SW480 (cell line): Measurements from ENCODE around the gene ADGRG3.
"Not testable (repeated sequence)": the region's sequence is repeated elsewhere in the genome, so short reads cannot be mapped to it uniquely, and the experiment has no call there.

Experiments
- DNase-seq: peaks from one replicate; pipeline ENCODE4 v3.0.0-alpha.2; 2016; ENCODE audit warnings: low spot score

The ADGRG3 gene

DNA sequence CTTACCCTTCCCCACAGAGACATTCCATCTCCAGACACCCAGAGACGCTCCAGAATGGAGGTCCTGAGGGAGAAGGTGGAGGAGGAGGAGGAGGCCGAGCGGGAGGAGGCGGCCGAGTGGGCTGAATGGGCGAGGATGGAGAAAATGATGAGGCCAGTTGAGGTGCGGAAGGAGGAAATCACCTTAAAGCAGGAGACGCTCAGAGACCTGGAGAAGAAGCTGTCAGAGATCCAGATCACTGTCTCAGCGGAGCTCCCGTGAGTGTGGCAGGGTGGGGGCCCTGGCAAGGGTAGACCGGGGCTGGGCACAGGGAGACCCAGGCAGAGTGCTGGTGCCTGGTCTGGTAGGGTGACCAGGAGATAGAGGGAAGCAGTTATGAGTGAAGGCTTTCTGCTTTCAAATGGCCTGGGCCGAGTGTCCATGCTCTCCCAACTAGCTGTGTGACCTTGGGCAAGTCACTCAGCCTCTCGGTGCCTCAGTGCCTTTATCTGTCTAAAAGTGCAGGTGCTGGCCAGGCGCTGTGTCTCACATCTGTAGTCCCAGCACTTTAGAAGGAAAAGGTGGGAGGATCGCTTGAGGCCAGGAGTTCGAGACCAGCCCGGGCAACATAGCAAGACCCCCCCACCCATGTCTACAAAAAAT, 29.9 kb downstream of the ADGRG3 start:
- DNase-seq: no peak

DNA sequence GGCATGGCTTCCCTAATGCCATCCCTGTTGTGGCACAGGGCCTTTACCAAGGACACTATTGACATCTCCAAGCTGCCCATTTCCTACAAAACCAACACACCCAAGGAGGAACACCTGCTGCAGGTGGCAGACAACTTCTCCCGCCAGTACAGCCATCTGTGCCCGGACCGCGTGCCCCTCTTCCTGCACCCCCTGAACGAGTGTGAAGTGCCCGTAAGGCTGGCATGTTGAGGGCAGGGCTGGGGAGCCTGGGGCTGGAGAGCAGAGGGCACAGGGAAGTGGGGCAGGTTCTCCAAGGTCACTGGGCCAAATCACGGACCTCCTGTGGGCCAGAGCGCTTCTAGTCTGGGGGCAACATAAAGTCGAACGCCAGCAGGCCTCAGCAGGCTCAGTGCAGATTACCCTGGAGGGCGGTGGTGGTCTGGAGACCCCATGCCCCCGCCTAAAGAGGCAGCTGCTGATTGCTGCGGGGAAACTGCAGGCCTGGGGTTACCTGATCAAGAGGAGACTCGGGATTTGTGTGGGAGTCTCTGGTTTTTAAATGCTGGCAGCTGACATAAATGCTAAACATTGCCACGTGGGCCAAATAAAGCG, 30.8 kb downstream of the ADGRG3 start:
- DNase-seq: no peak

DNA sequence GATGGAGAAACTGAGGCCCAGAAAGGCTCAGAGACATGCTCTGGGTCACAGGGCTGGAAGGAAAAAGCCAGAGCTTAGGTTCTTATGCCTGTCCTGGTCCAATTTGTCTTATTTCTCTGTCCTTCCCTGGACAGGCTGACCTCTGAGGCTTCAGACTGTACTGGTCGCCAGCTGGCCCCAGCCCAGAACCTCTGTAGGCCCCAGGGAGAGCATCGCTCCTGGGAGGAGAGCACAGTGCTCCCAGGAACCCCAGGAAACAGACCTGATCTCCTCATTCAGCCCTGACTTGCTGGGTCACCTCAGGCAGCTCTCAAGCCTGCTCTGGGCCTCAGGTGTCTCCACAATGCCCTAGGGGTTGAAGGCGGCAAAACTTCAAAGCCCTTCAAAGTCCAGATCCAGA, 31.4 kb downstream of the ADGRG3 start:
- no peak for DNase-seq

DNA sequence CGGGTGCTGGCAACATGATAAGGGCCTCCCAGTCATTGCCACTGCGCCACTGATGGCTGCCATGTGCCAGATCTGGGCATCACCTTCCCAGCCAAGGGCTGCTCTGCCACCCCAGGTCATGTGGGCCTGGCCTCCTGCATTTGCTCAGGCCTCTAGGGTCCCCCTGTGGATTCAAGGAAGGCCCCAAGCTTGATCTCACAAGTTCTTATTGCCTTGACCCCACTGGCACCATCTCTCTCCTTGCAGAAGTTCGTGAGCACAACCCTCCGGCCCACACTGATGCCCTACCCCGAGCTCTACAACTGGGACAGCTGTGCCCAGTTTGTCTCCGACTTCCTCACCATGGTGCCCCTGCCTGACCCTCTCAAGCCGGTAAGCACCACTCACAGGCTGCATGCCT, 31.8 kb downstream of the ADGRG3 start:
- DNase-seq: no peak

DNA sequence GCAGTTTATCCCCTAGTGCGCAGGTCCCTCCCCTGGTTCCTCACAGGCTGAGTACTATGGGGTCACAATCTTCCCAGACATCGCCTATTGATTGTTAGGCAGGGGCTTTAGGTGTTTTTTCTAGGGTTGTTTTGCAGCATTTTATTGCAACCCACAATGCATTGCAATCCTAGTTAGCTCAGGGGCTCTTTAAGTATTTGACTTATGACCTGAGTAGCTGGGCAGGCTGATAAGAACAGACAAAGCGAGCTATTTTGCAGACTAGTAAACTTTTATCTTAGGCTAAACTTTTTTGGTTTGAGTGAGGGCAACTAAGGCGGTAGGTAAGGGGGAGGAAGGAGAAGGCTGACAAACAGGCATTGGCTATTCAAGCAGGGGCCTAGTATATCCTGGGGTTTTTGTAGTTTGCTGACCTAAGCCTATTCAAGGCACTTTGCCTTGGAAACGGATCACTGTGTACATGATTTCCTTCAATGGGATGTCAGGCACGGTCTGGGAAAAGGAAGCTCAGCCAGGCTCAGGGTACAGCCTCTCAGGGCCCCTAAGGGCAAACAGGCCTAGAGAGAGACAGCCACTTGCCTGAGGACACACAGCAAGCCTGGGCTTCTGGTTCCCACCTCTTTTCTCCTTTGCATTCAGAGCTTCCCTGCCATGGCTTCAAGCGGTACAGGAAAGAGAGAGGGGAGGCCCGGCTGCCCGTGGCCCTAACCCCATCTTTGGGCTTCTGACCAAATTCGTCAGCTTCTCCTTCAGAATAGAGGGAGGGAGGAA, 32.9 kb downstream of the ADGRG3 start:
- DNase-seq: no peak

DNA sequence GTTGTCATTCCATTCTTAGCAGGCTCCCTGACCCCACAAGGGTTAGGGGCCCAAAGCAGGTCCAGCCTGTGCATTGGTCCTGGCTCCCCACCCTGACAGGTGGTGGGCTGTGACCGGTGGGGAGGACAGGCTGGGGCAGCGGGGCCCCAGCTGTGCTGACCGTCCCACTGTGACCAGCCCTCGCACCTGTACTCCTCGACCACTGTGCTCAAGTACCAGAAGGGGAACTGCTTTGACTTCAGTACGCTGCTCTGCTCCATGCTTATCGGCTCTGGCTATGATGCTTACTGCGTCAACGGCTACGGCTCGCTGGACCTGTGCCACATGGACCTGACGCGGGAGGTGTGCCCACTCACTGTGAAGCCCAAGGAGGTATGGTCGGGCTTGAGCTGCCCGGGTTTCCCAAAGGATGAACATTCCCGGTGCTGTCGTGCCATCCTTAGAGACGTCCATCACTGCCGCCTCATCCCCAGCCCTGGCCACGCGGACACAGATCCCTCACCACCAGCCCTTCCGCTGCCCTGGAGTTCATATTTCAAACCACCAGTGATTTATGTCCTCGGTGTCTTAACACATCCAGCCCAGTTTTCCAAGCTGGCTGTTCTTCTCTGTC, 33.8 kb downstream of the ADGRG3 start:
- no peak for DNase-seq

DNA sequence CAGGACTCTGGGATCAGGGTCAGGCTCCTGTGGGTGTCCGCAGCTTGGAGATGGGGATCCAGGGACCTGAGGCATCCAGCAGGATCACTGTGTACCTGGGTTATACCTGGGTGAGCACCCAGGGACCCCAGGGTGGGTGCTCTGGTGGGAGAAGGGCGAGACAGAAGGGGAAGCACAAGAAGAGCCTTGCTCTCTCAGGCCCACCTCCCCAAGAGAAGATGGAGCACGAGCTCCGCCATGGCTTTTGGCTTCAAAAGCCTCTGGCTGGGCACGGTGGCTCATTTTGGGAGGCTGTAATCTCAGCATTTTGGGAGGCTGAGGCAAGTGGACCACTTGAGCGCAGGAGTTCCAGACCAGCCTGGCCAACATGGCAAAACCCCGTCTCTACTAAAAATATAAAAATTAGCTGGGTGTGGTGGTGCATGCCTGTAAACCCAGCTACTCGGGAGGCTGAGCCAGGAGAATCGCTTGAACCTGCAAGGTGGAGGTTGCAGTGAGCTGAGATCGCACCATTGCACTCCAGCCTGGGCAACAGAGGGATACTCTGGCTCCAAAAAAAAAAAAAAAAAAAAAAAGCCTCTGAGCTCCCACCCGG, 35.4 kb downstream of the ADGRG3 start:
- no peak for DNase-seq

DNA sequence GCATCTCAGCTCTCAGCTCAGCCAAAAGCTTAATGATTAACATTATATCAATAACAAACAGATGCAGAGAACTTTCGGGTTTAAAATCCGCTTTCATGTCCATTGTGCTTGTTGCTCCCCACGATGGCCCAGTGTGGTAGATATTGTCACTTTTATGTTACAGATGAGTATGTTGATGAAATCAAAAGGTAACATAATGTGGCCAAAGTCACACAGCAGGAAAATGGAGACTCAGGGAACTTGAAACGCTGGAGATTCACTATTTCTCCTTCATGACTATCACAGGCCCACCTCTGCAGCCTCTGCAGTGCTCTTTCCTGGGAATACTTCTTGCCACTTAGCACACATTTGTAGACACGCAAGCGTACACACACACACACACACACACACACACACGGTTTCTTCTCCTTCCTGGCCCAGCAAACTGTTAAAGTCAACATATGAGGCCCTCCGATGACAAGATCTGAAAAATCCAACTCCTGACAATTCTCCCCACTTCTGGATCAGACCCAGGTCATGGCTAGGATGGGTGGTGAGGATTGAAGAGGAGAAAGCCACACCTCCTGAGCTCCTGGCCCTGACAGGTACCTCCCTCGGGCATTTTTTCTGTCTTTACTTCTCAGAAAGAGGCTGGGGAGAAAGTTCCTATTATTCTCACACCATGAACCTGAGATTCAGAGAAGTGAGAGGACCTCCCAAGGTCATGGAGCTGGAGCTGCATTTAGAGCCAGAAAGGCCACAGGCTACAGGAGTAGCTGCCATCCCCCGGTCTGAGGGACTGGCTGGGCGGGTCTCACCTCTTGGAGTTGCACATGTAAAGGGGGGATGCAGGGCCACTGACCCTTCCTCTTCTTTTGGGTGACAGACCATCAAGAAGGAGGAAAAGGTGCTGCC, 36.2 kb downstream of the ADGRG3 start:
- peak; percentile 9 for DNase-seq

DNA sequence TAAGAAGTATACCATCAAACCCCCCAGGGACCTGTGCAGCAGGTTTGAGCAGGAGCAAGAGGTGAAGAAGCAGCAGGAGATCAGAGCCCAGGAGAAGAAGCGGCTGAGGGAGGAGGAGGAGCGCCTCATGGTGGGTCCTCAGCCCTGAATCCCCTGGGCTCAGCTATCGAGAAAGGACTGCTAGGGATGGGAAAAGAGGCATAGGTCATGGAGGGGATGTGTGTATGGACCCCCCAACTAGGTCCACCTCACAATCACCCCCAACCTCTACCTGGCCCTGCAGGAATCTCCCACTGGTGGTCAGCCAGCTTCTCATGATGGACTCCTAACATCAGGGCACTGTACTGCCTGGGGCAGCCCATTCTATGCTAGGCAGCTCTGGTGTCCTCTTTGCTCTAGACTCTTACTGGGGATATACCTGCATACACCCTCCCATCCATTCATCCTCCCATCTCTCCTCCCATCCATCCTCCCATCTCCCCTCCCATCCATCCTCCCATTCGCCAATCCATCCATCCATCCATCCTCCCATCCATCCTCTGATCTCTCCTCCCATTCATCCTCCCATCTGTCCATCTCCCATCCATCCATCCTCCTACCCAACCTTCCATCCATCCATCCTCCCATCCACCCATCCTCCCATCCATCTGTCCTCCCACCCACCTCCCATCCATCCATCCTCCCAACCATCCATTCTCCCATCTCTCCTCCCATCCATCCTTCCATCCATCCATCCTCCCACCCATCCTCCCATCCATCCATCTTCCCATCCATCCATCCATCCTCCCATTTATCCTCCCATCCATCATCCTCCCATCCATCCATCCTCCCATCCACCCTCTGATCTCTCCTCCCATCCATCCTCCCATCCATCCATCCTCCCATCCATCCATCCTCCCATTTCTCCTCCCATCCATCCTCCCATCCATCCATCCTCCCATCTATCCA, 37.1 kb downstream of the ADGRG3 start:
- DNase-seq: no peak

DNA sequence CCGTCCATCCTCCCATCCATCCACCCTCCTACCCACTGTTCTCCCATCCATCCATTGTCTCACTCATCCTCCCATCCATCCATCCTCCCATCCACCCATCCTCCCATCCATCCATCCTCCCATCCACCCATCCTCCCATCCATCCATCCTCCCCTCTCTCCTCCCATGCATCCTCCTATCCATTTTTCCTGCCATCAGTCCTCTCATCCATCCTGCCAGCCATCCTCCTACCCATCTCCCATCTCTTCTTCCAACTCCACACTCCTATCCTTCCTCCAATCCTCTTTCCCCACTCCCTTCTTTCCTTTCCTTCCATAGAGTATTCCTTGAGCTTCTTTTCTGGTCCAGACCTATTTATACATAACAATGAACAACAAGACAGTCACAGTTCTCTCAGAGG, 38.6 kb downstream of the ADGRG3 start:
- DNase-seq: no peak

DNA sequence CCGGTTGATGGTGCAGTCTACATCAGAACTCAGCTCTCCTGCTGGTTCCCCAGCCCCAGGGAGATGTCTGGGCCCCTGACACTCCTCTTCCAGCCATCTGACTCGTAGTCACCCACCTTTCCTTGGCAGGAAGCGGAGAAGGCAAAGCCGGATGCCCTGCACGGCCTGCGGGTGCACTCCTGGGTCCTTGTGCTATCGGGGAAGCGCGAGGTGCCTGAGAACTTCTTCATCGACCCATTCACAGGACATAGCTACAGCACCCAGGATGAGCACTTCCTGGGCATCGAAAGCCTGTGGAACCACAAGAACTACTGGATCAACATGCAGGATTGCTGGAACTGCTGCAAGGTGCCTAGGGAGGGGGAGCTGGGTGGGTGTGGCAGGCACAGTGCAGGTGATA, 39.2 kb downstream of the ADGRG3 start:
- no peak for DNase-seq

DNA sequence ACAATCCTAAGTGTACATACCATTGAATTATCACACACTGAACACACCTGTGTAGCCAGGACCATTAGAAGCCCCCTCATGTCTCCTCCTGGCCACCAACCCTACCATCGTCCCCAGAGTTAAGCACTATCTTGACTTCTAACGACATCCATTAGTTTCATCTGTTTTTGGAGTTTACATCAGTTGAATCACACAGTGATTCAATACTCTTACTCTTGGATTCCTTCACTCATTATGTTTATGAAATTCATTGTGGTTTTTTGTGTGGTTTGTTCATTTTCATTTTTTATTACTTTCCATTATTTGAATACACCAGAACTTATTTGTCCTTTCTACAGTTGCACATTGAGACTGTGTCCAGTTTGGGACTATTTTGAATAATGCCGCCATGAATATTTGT, 40.1 kb downstream of the ADGRG3 start:
- no peak for DNase-seq

DNA sequence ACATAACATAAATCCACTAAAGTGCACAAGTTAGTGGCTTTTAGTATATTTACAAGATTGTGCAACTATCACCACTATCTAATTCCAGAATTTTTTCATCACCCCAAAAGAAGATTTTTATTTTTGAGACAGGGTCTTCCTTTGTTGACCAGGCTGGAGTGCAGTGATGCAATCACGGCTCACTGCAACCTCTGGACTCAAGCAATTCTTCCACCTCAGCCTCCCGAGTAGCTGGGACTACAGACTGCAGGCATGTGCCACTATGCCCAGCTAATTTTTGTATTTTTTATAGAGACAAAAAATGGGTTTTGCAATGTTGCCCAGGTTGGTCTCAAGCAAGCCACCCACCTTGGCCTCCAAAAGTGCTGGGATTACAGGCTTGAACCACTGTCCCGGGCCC, 41.6 kb downstream of the ADGRG3 start:
- no peak for DNase-seq

DNA sequence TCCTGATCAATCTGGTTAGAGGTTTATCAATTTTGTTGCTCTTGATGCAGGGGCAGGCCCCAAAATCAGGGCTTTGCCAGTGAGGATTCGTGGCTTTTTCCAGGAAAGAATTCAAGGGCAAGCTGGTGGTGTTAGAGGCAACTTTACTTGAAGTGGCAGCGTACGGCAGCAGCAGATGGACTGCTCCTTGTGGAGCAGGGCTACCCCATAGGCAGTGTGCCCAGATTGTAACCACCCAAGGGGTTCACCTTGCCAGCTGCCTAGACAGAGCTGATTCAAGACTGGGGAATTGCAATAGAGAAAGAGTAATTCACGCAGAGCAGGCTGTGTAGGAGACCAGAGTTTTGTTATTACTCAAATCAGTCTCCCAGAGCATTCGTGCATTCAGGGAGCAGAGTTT, 43.2 kb downstream of the ADGRG3 start:
- no peak for DNase-seq

DNA sequence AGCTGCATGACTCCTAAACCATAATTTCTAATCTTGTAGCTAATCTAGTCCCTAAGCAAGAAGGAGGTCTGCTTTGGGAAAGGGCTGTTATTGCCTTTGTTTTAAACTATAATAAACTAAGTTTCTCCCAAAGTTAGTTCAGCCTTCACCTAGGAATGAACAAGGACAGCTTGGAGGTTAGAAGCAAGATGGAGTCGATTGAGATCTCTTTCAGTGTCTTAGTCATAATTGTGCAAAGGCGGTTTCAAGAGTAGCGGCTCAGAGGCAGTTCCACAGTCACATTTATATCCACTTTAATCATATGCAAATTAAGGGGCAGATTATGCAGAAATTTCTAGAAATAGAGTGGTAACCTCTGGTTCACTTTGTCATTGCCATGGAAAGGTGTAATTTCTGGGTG, 43.9 kb downstream of the ADGRG3 start:
- no peak for DNase-seq

DNA sequence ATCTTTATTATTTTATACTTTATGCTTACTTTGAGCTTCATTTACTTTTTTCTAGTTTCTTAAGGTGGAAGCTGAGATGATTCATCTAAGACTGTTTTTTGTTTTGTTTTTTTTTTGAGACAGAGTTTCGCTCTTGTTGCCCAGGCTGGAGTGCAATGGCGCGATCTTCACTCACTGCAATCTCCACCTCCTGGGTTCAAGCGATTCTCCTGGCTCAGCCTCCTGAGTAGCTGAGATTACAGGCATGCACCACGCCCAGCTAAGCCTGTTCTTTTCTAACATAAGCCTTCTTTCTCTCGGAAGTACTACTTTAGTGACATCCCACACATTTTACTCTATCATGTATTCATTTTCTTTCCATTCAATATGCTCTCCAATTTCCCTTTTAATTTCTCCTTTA, 44.5 kb downstream of the ADGRG3 start:
- not testable (repeated sequence) for DNase-seq

DNA sequence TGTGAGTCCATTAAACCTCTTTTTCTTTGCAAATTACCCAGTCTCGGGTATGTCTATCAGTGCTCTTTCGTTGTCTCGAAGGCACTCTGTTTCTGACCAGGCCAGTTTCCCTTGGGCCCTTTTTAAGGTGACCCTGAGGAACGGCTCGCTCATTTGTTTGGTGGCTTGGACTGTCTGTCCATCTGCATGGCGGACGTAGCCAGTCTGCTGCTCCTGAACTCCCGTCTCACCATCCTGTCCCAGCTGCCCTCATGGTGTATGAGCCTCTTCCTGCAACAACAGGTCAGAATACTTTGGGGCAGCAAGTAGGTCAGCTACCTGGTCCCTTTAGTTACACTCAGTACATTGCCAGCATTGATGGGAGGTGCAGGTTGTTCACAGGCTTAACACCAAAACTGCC, 45.5 kb downstream of the ADGRG3 start:
- DNase-seq: no peak

DNA sequence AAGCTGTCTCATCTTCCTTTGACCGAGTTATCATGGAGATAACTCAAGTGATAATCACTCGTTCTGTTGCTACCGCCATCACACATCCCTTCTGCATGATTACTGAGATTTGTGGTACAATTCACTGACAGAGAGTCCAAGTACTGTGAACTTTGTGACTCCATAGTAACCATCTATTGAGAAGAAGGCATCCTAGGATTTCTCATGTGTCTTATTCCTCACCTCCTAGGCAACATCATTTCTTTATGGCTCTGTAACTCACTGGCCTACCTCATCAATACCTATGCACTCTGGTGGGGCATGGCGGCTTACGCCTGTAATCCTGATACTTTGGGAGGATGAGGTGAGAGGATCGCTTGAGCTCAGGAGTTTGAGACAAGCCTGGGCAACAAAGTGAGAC, 45.9 kb downstream of the ADGRG3 start:
- DNase-seq: no peak

DNA sequence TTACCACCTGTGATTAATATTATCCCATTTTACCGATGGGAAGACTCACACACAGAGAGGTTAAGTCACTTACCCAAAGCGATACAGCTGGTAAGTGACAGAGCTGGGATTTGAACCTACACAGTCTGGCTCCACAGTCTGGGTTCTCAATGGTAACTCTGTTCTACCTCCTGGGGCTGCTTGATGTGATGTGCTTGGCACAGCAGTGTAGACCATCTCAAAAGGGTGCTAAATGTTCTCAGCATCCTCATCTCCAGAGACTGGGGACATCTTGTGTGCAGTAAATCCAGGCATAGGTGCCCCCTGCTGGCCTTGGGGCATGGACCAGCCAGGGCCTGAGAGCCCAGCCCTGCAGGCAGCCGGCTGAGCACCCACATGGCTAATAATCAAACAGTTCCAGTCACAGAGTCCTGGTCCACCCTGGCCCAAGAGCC, 52.1 kb downstream of the ADGRG3 start:
- peak; percentile 38 for DNase-seq
